C4-2B (cell line): ENCODE measurements around the gene ZNF865.

Source experiments
- ZFX ChIP-seq: fragments of 450-650 bp; IDR thresholded peaks from 2 replicates; pipeline ENCODE4 v1.6.1; 2017
- TF ChIP-seq, protein P1 (sequence below): fragments of 450-650 bp; conservative IDR thresholded peaks from 2 replicates; pipeline ENCODE4 v1.5.1; 2017; ENCODE audit warnings: mild to moderate bottlenecking

DNA sequence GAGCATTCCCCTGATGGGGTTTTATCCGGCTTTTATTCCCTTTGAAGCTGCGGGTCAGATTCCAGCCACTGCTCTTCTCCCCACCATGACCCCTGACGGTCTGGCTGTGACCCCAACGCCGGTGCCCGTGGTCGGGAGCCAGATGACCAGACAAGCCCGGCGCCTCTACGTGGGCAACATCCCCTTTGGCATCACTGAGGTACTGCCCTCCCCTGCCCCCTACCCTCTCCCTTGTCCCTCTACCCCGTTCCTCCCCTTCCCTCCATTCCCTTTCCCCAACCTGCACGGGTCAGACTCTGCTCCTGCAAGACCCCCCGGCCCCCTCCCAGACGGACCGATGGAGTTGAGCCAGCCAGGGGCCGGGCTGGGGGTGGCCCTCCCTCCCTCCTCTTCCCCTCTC is 55.5 kb downstream of the ZNF865 start:
- TF ChIP-seq, protein P1, sequence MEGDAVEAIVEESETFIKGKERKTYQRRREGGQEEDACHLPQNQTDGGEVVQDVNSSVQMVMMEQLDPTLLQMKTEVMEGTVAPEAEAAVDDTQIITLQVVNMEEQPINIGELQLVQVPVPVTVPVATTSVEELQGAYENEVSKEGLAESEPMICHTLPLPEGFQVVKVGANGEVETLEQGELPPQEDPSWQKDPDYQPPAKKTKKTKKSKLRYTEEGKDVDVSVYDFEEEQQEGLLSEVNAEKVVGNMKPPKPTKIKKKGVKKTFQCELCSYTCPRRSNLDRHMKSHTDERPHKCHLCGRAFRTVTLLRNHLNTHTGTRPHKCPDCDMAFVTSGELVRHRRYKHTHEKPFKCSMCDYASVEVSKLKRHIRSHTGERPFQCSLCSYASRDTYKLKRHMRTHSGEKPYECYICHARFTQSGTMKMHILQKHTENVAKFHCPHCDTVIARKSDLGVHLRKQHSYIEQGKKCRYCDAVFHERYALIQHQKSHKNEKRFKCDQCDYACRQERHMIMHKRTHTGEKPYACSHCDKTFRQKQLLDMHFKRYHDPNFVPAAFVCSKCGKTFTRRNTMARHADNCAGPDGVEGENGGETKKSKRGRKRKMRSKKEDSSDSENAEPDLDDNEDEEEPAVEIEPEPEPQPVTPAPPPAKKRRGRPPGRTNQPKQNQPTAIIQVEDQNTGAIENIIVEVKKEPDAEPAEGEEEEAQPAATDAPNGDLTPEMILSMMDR: no peak
- no peak for TF ChIP-seq ZFX
